Kidney epithelial cell (primary cell): Measurements from ENCODE around the gene CLBA1. TPM values are rescaled to one million over a fixed set of nuclear protein-coding genes. Genes with fewer than 3 reads are reported as not detected.

Source experiments
- DNase-seq: peaks from one replicate; pipeline ENCODE4 v3.0.0-alpha.2; 2010; ENCODE audit warnings: low read depth
- H3K27me3 ChIP-seq: 2 replicates; pipeline ENCODE4 v1.6.0; 2011; ENCODE audit warnings: low read length; ENCODE audit not compliant: control insufficient read depth, insufficient read depth
- H3K36me3 ChIP-seq: 2 replicates; pipeline ENCODE4 v1.5.1; 2011; ENCODE audit warnings: low read length; ENCODE audit not compliant: control insufficient read depth, insufficient read depth
- H3K4me3 ChIP-seq: 2 replicates; pipeline ENCODE4 v1.5.1; 2011; ENCODE audit warnings: low read depth, mild to moderate bottlenecking, control low read depth, low read length
- total RNA-seq: library from RNA; depleted of rRNA; stranded (reverse); fragments of >200 nt; gene quantifications from 2 replicates; pipeline ENCODE4 v1.2.3, GENCODE V29; 2015
- TF ChIP-seq, protein P1 (sequence below): IDR thresholded peaks from 2 replicates; pipeline ENCODE4 v1.5.1; 2011; ENCODE audit warnings: mild to moderate bottlenecking, moderate library complexity, low read length, control low read depth, inconsistent platforms; ENCODE audit not compliant: insufficient read depth, poor library complexity, severe bottlenecking

Gene CLBA1
- total RNA-seq, 1 donor from 2014 or later: 12.6 TPM

- DNase-seq: no peak
- no peaks in the 10 kb centered on the region for H3K27me3 ChIP-seq
- TF ChIP-seq, protein P1, sequence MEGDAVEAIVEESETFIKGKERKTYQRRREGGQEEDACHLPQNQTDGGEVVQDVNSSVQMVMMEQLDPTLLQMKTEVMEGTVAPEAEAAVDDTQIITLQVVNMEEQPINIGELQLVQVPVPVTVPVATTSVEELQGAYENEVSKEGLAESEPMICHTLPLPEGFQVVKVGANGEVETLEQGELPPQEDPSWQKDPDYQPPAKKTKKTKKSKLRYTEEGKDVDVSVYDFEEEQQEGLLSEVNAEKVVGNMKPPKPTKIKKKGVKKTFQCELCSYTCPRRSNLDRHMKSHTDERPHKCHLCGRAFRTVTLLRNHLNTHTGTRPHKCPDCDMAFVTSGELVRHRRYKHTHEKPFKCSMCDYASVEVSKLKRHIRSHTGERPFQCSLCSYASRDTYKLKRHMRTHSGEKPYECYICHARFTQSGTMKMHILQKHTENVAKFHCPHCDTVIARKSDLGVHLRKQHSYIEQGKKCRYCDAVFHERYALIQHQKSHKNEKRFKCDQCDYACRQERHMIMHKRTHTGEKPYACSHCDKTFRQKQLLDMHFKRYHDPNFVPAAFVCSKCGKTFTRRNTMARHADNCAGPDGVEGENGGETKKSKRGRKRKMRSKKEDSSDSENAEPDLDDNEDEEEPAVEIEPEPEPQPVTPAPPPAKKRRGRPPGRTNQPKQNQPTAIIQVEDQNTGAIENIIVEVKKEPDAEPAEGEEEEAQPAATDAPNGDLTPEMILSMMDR: no peak
- no peak overlapping the region for H3K4me3 ChIP-seq
- peaks cover 2% of the 10 kb centered on the region for H3K36me3 ChIP-seq
Measured at GRCh38 chr14:104955396-104955770, 30.2 kb upstream of the CLBA1 start.

DNA sequence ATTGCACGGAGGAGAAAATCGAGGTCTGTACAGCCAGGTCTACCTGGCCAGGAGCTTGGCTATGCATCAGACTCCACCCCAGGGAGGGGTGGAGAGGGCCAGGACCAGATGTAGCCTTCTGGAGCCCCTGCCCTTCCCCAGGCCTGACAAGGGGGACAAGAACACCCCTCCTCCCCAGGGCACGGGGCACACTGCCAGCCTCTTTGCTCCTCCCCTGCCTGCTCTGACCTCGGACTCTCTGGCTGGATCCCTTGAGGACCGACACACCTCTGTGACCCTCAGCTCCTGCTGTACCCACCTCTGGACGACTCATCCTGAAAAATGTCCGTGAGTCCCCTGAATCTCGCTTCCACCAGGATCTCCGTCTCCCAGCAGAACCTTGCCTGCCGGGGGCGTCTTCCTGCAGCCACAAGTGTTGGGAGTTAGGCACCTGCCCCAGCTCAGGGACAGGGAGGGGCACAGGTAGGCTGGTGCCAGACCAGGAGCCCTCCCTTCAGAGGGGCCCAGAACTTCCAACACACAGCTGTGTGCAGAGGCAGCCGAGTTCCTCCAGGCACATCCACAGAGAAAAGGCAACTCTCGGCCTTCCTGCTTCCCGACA lies 29.2 kb upstream of the CLBA1 start:
- Histone ChIP-seq H3K4me3 (no peak overlapping the region), H3K36me3 (peaks cover 2% of the 10 kb centered on the region), H3K27me3 (no peaks in the 10 kb centered on the region)
- no peak for DNase-seq
- TF ChIP-seq, protein P1: no peak

DNA sequence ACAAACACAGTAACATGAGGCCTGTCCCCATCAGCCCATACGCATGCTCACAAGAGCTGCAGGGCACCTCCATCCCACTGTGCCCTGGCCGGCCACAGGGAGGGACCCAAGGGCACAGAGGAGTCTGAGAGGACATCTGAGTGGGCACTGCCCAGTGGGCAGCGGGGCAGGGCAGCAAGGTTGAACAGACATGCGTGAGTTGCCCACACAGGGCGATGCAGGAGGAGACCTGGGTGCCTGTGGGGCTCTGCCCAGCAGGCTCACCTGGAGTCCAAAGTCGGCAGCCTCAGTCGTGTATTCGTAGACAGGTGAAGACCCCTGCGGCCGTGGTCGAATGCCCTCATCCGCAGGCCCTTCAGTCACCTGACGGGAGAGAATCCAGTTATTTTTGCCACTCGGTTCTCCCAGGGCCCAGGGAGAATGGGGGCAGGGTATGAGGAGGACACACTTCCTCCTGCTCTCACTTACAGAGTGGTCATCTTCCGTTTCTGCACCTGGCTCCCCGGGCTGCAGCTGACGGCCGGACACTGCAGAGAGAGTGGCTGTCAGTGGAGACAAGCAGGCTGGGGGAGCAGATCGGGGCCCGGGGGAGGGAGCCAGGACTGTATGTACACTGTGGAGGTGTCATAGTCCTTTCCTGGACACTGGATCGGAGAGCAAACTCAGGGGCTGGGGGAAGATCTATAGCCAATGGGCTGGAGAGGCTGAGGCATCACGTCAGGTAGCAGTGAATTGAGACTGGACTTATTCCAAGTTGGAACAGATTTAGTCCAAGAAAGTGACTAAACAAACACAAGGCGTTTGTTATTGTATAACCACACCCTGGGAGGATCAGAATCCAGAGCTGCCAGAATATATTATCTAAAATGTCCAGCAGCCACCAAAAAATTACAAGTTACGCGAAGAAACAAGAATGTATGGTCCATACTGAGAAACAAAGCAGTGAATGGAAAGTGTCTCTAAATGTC lies 28.2 kb upstream of the CLBA1 start:
- H3K36me3 ChIP-seq: peaks cover 2% of the 10 kb centered on the region
- TF ChIP-seq, protein P1: no peak

GRCh38 chr14:104964546-104964945 lies 21.0 kb upstream of the CLBA1 start:
- Histone ChIP-seq H3K4me3 (no peak overlapping the region), H3K36me3 (no peaks in the 10 kb centered on the region), H3K27me3 (no peaks in the 10 kb centered on the region)
- TF ChIP-seq, protein P1: no peak
- DNase-seq: no peak

More for the DNA sequence above, 28.2 kb upstream of the CLBA1 start:
- H3K4me3 ChIP-seq: no peak overlapping the region
- no peak for DNase-seq
- no peaks in the 10 kb centered on the region for H3K27me3 ChIP-seq

- Histone ChIP-seq H3K27me3 (no peaks in the 10 kb centered on the region), H3K36me3 (no peaks in the 10 kb centered on the region), H3K4me3 (no peak overlapping the region)
- TF ChIP-seq, protein P1: no peak
- DNase-seq: no peak
Measured at GRCh38 chr14:104965561-104966231, 19.9 kb upstream of the CLBA1 start.
